Kidney (tissue), 14 donors: ENCODE results near the gene TNXB. TPM values are rescaled to one million over a fixed set of nuclear protein-coding genes. Genes with fewer than 3 reads are reported as not detected.

Experiments used
- DNase-seq, 5 donors: peaks; one replicate each; pipeline ENCODE4 v3.0.0-alpha.2; 2013 to 2020
- FAIRE-seq: peaks from 2 replicates; lab custom pipeline; 2012; peaks lifted over from hg19 to GRCh38; lab: Jason Lieb, UNC
- H3K27ac ChIP-seq, 2 donors: one replicate each; pipeline ENCODE4 v1.7.0; 2013; ENCODE audit warnings: low read depth in 2 of 2, low read length in 2 of 2, inconsistent platforms in 1 of 2
- H3K27me3 ChIP-seq: one replicate; pipeline ENCODE4 v1.7.1; 2013; ENCODE audit warnings: low read length, inconsistent platforms; ENCODE audit not compliant: control insufficient read depth, insufficient read depth
- H3K36me3 ChIP-seq, 3 donors: one replicate each; pipeline versions ENCODE4 v1.7.0 to v1.7.1; 2013; ENCODE audit warnings: low read length in 3 of 3, control low read depth in 1 of 3, inconsistent platforms in 1 of 3; ENCODE audit not compliant: insufficient read depth in 3 of 3, control insufficient read depth in 2 of 3
- H3K4me1 ChIP-seq, 3 donors: one replicate each; pipeline versions ENCODE4 v1.7.0 to v1.7.1; 2013; ENCODE audit warnings: low read length in 3 of 3, inconsistent platforms in 1 of 3, low read depth in 1 of 3; ENCODE audit not compliant: control insufficient read depth in 2 of 3, insufficient read depth in 2 of 3
- H3K4me3 ChIP-seq, 3 donors: one replicate each; pipeline versions ENCODE4 v1.7.0 to v1.8.1; 2013; ENCODE audit warnings: low read length in 3 of 3, control low read depth in 1 of 3, inconsistent platforms in 1 of 3
- H3K9ac ChIP-seq, 3 donors: one replicate each; pipeline versions ENCODE4 v1.7.0 to v1.7.1; 2013; ENCODE audit warnings: low read length in 3 of 3, control low read depth in 1 of 3, inconsistent platforms in 1 of 3
- H3K9me3 ChIP-seq, 3 donors: one replicate each; pipeline versions ENCODE4 v1.7.0 to v1.7.1; 2013; ENCODE audit warnings: low read length in 3 of 3, control low read depth in 1 of 3, inconsistent platforms in 1 of 3; ENCODE audit not compliant: control insufficient read depth in 2 of 3, insufficient read depth in 1 of 3
- intact Hi-C: fragments of 100-400 bp; cut with DNase I; formaldehyde crosslinking; loops from one replicate; pipeline ENCODE4 v1.11.1; 2022
- polyA plus RNA-seq: library from polyadenylated mRNA; stranded (reverse); fragments of 350-450 nt; fragmentation: Illumina TruSeq; extraction: RNeasy Lipid Tissue Mini Kit (QIAGEN cat#74804); gene quantifications from one replicate; pipeline ENCODE4 v1.2.3, GENCODE V29; 2014; ENCODE audit warnings: low read depth, low replicate concordance; ENCODE audit not compliant: insufficient read depth
- total RNA-seq: library from RNA; stranded (reverse); fragmentation: NEBNext Ultra II Directional; extraction: Animal tissue kit (Norgen Biotek cat#: 25700); gene quantifications from one replicate; pipeline ENCODE4 v1.2.1, GENCODE V29; 2021
- TF ChIP-seq, protein P1 (sequence below): IDR thresholded peaks from 3 replicates; pipeline ENCODE4 v1.5.1; 2012; ENCODE audit warnings: mild to moderate bottlenecking, moderate library complexity, borderline replicate concordance; ENCODE audit not compliant: insufficient read depth; ENCODE audit errors: extremely low read depth
- donor health status: control.
- donor health status: control.
- donor health status: control.
- donor health status: control.
- donor health status: control.
- donor health status: DM: yes; HTN: yes; CAD: no.
- donor health status: Normal renal cell carcinoma (clear cell type).

TNXB gene
- total and polyA plus RNA-seq, 2 donors from 2014 or later, result 13.3 to 88.2 TPM

DNA sequence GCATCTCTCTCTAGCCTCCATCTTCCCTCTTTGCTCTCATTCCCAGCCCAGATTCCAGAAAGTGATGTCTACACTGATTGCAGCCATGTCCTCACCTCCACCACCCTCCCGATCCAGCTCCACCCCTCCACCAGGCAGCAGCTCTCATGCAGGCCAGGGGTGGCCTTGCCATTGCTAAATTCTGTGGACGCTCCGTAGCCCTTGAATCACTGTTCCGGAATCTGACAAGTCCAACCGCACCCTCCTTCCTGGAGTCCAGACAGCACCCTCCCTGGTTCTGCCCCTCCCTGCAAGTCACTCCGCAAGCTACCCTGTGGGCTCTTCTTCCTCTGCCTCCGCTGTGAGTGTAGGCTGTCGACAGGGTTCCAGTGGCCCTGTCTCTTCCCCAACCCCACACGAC lies 26.2 kb downstream of the TNXB start:
- DNase-seq, result no peak

DNA sequence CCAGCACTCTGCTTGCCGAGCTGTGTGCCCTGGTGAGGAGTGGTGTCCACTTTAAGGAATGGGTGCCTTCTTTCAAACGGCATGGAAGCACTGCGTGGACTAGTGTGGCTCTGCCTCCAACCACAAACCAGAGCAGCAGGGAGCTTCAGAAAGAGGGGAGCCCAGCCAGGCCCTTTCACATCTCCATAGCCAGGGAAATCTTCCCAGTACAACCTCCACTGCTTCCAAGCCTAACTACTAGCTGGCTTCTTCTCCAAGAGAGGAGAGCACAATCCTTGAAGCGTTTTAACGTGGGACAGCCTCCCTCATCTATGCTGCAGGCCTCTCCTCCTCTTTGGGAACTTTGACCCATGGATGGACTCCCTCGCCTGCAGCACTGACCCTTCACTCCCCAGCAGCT lies 26.7 kb downstream of the TNXB start:
- H3K36me3 ChIP-seq, result no peaks in the 10 kb centered on the region
- no peaks in the 10 kb centered on the region for H3K27me3 ChIP-seq
- FAIRE-seq (no peak), DNase-seq (no peak)
- intact Hi-C loops, result no loop called here
- no peak overlapping the region for H3K4me3 ChIP-seq
- TF ChIP-seq, protein P1, sequence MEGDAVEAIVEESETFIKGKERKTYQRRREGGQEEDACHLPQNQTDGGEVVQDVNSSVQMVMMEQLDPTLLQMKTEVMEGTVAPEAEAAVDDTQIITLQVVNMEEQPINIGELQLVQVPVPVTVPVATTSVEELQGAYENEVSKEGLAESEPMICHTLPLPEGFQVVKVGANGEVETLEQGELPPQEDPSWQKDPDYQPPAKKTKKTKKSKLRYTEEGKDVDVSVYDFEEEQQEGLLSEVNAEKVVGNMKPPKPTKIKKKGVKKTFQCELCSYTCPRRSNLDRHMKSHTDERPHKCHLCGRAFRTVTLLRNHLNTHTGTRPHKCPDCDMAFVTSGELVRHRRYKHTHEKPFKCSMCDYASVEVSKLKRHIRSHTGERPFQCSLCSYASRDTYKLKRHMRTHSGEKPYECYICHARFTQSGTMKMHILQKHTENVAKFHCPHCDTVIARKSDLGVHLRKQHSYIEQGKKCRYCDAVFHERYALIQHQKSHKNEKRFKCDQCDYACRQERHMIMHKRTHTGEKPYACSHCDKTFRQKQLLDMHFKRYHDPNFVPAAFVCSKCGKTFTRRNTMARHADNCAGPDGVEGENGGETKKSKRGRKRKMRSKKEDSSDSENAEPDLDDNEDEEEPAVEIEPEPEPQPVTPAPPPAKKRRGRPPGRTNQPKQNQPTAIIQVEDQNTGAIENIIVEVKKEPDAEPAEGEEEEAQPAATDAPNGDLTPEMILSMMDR, result no peak
- H3K4me1 ChIP-seq, result peaks cover 0 to 4% (median 0%) of the 10 kb centered on the region in 3 donors
- no peak overlapping the region for H3K9ac ChIP-seq
- H3K9me3 ChIP-seq, result no peaks in the 10 kb centered on the region
- peak overlapping the region in 1 of 2 donors; percentile 11 for H3K27ac ChIP-seq

More for the DNA sequence above, 26.2 kb downstream of the TNXB start:
- H3K27ac ChIP-seq, result no peak overlapping the region
- no peak overlapping the region for H3K9ac ChIP-seq
- no peaks in the 10 kb centered on the region for H3K27me3 ChIP-seq
- H3K4me3 ChIP-seq, result no peak overlapping the region
- no peak for FAIRE-seq
- H3K4me1 ChIP-seq, result peaks cover 0 to 4% (median 0%) of the 10 kb centered on the region in 3 donors
- TF ChIP-seq, protein P1, result no peak
- H3K9me3 ChIP-seq, result no peaks in the 10 kb centered on the region
- H3K36me3 ChIP-seq, result no peaks in the 10 kb centered on the region
- intact Hi-C loops, result no loop called here

DNA sequence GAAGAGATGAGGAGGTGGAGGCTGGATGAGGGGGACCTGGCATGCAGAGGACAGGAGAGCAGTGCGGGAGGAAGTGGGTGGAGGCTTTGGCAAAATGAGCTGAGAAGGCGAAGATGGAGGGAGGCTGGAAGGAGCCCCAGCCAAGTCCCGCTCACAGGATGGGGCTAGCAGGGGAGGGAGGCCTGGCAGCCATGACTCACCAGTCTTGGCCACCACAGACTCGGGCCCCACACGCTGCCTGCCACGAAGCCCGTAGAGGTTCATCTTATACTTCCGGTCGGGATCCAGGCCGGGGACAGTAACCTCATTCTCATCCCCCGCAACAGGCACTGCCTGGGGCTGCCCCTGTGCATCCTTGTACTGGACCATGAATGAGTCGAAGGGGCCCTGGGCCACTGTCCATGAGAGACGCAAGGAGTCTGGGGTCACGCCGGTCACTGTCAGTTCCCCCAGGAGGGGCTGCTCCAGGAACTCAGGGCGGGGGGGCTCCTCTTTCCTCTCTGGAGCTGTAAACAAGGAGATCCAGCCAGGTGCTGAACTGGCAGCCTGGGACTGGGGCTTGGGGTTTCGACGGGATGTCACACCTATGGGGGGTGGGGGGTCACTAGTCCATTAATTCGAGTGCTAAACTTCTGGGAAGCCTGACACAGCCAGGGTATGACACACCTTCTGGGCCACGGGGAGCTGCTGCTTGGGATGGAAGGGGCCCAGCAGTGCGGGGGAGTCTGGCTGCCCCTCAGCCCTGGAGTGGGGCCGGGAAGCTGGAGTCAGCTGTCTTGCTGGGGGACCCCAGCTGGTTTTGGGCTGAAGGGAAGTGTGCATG lies 27.8 kb downstream of the TNXB start:
- Histone ChIP-seq H3K4me3 (no peak overlapping the region), H3K9me3 (no peaks in the 10 kb centered on the region), H3K27ac (no peak overlapping the region), H3K27me3 (no peaks in the 10 kb centered on the region), H3K9ac (no peak overlapping the region), H3K4me1 (no peaks in the 10 kb centered on the region), H3K36me3 (no peaks in the 10 kb centered on the region)
- FAIRE-seq, result no peak
- peak in 2 of 5 donors; percentile 36 to 88 for DNase-seq
- intact Hi-C loops, result no loop called here
- TF ChIP-seq, protein P1, result no peak
